Heart left ventricle (tissue), 16 donors: Measurements from ENCODE around the gene TLCD1. TPM values are rescaled to one million over a fixed set of nuclear protein-coding genes. Genes with fewer than 3 reads are reported as not detected.

ENCODE experiments used
- ATAC-seq, 4 donors: fragments of 200-7000 bp; cut with Tn5 transposase; one replicate each; pipeline ENCODE4 v1.9.1; 2020 to 2022; ENCODE audit warnings: moderate library complexity in 4 of 4, mild to moderate bottlenecking in 3 of 4, moderate number of reproducible peaks in 1 of 4
- DNase-seq, 5 donors: peaks; one replicate each; pipeline ENCODE4 v3.0.0-alpha.2; 2020
- H3K27ac ChIP-seq, 12 donors: fragments of 200-600 bp; sonication (generic) in 4 of 12; one replicate each; pipeline versions ENCODE4 v1.5.0 to v1.8.0; 2016 to 2022; ENCODE audit warnings: mild to moderate bottlenecking in 2 of 12
- H3K27me3 ChIP-seq, 9 donors: fragments of 200-600 bp; sonication (generic) in 2 of 9; one replicate each; pipeline versions ENCODE4 v1.5.1 to v1.8.0; 2016 to 2022; ENCODE audit warnings: mild to moderate bottlenecking in 3 of 9
- H3K36me3 ChIP-seq, 9 donors: fragments of 200-600 bp; sonication (generic) in 2 of 9; one replicate each; pipeline versions ENCODE4 v1.5.0 to v1.8.0; 2018 to 2022; ENCODE audit warnings: mild to moderate bottlenecking in 2 of 9
- H3K4me1 ChIP-seq, 12 donors: fragments of 200-600 bp; sonication (generic) in 4 of 12; one replicate each; pipeline versions ENCODE4 v1.5.0 to v1.8.0; 2016 to 2022; ENCODE audit warnings: mild to moderate bottlenecking in 3 of 12
- H3K4me3 ChIP-seq, 12 donors: fragments of 200-600 bp; sonication (generic) in 4 of 12; one replicate each; pipeline versions ENCODE4 v1.5.0 to v1.8.0; 2017 to 2022; ENCODE audit warnings: mild to moderate bottlenecking in 9 of 12, moderate library complexity in 4 of 12
- H3K9me3 ChIP-seq, 12 donors: fragments of 200-600 bp; sonication (generic) in 4 of 12; one replicate each; pipeline versions ENCODE4 v1.5.0 to v1.8.0; 2016 to 2022; ENCODE audit warnings: mild to moderate bottlenecking in 1 of 12
- CTCF ChIP-seq, 12 donors: fragments of 200-600 bp; sonication (generic) in 4 of 12; IDR thresholded peaks; one replicate each; pipeline versions ENCODE4 v1.5.0 to v1.8.0; 2018 to 2022; ENCODE audit warnings: antibody characterized with exemption in 12 of 12, mild to moderate bottlenecking in 5 of 12
- POLR2A ChIP-seq, 2 donors: fragments of 450-650 bp; IDR thresholded peaks; one replicate each; pipeline ENCODE4 v1.6.1; 2017; ENCODE audit warnings: antibody characterized with exemption in 2 of 2, mild to moderate bottlenecking in 2 of 2, moderate library complexity in 2 of 2
- WGBS, 4 donors: extraction: QIAGEN DNeasy Blood & Tissue Kit in 2 of 4; methylation state at CpG; one replicate each; pipeline versions ENCODE4 v1.1.5 to v1.1.7; 2013 to 2018; 5-methylcytosine and 5-hydroxymethylcytosine counted together
- intact Hi-C, 10 donors: fragments of 100-400 bp; cut with DNase I; formaldehyde crosslinking; loops; one replicate each; pipeline versions ENCODE4 v1.11.1 to v1.14.2; 2022
- polyA plus RNA-seq, 2 donors: library from polyadenylated mRNA; stranded (reverse); fragments of 200-250 nt; gene quantifications; one replicate each; pipeline ENCODE4 v1.2.3, GENCODE V29; 2013
- total RNA-seq, 9 donors: library from RNA; depleted of rRNA in 2 of 9; stranded (reverse); fragments of >200 nt in 2 of 9; fragmentation: NEBNext Ultra II Directional in 3 of 9; extraction: Animal tissue kit (Norgen Biotek cat#: 25700) in 3 of 9; gene quantifications; one replicate each; pipeline versions ENCODE4 v1.1.0 to v1.2.4, GENCODE V29; 2016 to 2023
- donor health status: ischemic (EF 13 %, LVEDD 7.1; RV severe dilation, severe dysfunction).
- donor health status: healthy with polysubstance abuse.
- donor health status: DM: no; HTN: yes; CAD: no.
- donor health status: DM: no; HTN: no; CAD: no.
- donor health status: ischemic (EF 25% LVEDD 6.9; RV normal size, moderate dysfunction).
- donor health status: ischemic (EF 25% LVEDD 5.7; RV mildly dilated, moderate dysfunction).
- donor health status: healthy.
- donor health status: DM: yes; HTN: yes; CAD: no.
- donor health status: ischemic (EF 35%, LVEDD 5.7; RV mildly dilated, moderate dysfunction).
- donor health status: nonischemic (EF 11% LVEDD 7.7; RV severe dilation, severe dysfunction).
- donor health status: DM: yes; HTN: yes; CAD: no.
- donor health status: PGD.
- donor health status: ischemic (EF 29% LVEDD 5.4; RV normal size, mild dysfunction).
- donor health status: nonischemic (EF 23%, LVEDD 6.1; RV moderate dilation, normal function).

The TLCD1 gene
- total and polyA plus RNA-seq, 11 donors, result 0.52 to 11.7 (median 1.8) TPM

GRCh38 chr17:28759256-28759865 is 33.3 kb upstream of the TLCD1 start:
- peaks cover 0 to 32% (median 13%) of the 10 kb centered on the region in 12 donors for H3K4me1 ChIP-seq
- peaks cover 0 to 38% (median 26%) of the 10 kb centered on the region in 9 donors for H3K36me3 ChIP-seq
- 92 to 97% (median 94%) methylated on average over 13 to 18 of the region's 18 CpGs for WGBS, 4 donors
- no peak for DNase-seq
- no peaks in the 10 kb centered on the region for H3K9me3 ChIP-seq
- TF ChIP-seq CTCF (IDR thresholded peaks at IDR 0.05) (no peak), POLR2A (IDR thresholded peaks at IDR 0.05) (no peak)
- no peak overlapping the region for H3K27ac ChIP-seq
- no peak overlapping the region for H3K4me3 ChIP-seq
- intact Hi-C loops, result loop anchor here in 1 of 10 donors (5.0 kb wide), 1 partner anchor 148 kb away; no protein-coding TSS in a partner anchor
- H3K27me3 ChIP-seq, result no peaks in the 10 kb centered on the region
- ATAC-seq, result peak in 1 of 4 donors; percentile 9

GRCh38 chr17:28758411-28759121 is 32.5 kb upstream of the TLCD1 start:
- DNase-seq (no peak), ATAC-seq (no peak)
- Histone ChIP-seq H3K9me3 (no peaks in the 10 kb centered on the region), H3K27ac (no peak overlapping the region), H3K36me3 (peaks cover 0 to 35% (median 25%) of the 10 kb centered on the region in 9 donors), H3K27me3 (no peaks in the 10 kb centered on the region), H3K4me3 (no peak overlapping the region), H3K4me1 (peaks cover 0 to 26% (median 13%) of the 10 kb centered on the region in 12 donors)
- intact Hi-C loops, result loop anchor here in 1 of 10 donors (5.0 kb wide), 1 partner anchor 149 kb away; no protein-coding TSS in a partner anchor
- WGBS, 4 donors, result 94 to 97% (median 96%) methylated on average over 22 to 32 of the region's 32 CpGs
- TF ChIP-seq CTCF (IDR thresholded peaks at IDR 0.05), result no peak
- no peak for TF ChIP-seq POLR2A (IDR thresholded peaks at IDR 0.05)

- H3K4me1 ChIP-seq, result peaks cover 0 to 16% (median 7%) of the 10 kb centered on the region in 12 donors
- DNase-seq (no peak), ATAC-seq (no peak)
- no peak overlapping the region for H3K4me3 ChIP-seq
- intact Hi-C loops, result loop anchor here in 1 of 10 donors (5.0 kb wide), 1 partner anchor 151 kb away; no protein-coding TSS in a partner anchor
- H3K27me3 ChIP-seq, result no peaks in the 10 kb centered on the region
- 71 to 78% (median 71%) methylated on average over 5 of the region's 5 CpGs for WGBS, 4 donors
- no peaks in the 10 kb centered on the region for H3K9me3 ChIP-seq
- no peak for TF ChIP-seq CTCF (IDR thresholded peaks at IDR 0.05)
- no peak for TF ChIP-seq POLR2A (IDR thresholded peaks at IDR 0.05)
- no peak overlapping the region for H3K27ac ChIP-seq
- peaks cover 0 to 35% (median 25%) of the 10 kb centered on the region in 9 donors for H3K36me3 ChIP-seq
Observed at GRCh38 chr17:28756049-28756804, 30.2 kb upstream of the TLCD1 start.
